Activated T-helper 2 cell treated with anti-CD3 and anti-CD28 coated beads, Interferon-gamma antibody, Interleukin-2, Interleukin-4, amounts not matched to agents 10 μg/mL and 5 μg/mL and 100 μg/mL, durations not matched to agents 14 hours and 24 hours and 36 hours (primary cell): ENCODE measurements around the gene RPL28. TPM values are rescaled to one million over a fixed set of nuclear protein-coding genes. Genes with fewer than 3 reads are reported as not detected.
A peak's percentile ranks its signal among the peaks of the same experiment; 100 is the strongest.

Experiments
- DNase-seq: peaks from one replicate; pipeline ENCODE4 v3.0.0; 2021; ENCODE audit warnings: low spot score
- H3K27ac Mint-ChIP-seq: one replicate; pipeline ENCODE4 v1.8.0; 2021; ENCODE audit warnings: mixed read lengths
- H3K27me3 Mint-ChIP-seq: one replicate; pipeline ENCODE4 v1.8.0; 2021; ENCODE audit warnings: low read depth, mixed read lengths
- H3K36me3 Mint-ChIP-seq: one replicate; pipeline ENCODE4 v1.8.0; 2021; ENCODE audit warnings: low read depth, mixed read lengths
- H3K4me1 Mint-ChIP-seq: one replicate; pipeline ENCODE4 v1.8.0; 2021; ENCODE audit warnings: low read depth, mixed read lengths
- H3K4me3 Mint-ChIP-seq: one replicate; pipeline ENCODE4 v1.8.0; 2021; ENCODE audit warnings: low read depth, mild to moderate bottlenecking, moderate library complexity, mixed read lengths
- H3K9me3 Mint-ChIP-seq: one replicate; pipeline ENCODE4 v1.8.0; 2021; ENCODE audit warnings: mixed read lengths
- intact Hi-C: fragments of 100-400 bp; cut with micrococcal nuclease; formaldehyde crosslinking; loops from one replicate; pipeline ENCODE4 v1.15.1; 2023
- total RNA-seq: library from RNA; stranded (reverse); gene quantifications from 2 replicates; pipeline ENCODE4 v1.2.3, GENCODE V29; 2022

RPL28 gene
- total RNA-seq, 1 donor from 2014 or later: 2,207 TPM

GRCh38 chr19:55384920-55385723 lies 610 bp upstream of the RPL28 start:
- Mint-ChIP-seq H3K4me1 (peaks cover 44% of the 10 kb centered on the region), H3K9me3 (no peaks in the 10 kb centered on the region), H3K27ac (peak overlapping the region; percentile 94), H3K36me3 (peaks cover 69% of the 10 kb centered on the region), H3K27me3 (no peaks in the 10 kb centered on the region), H3K4me3 (peak overlapping the region; percentile 100)
- intact Hi-C loops: loop anchor here (1.0 to 10.0 kb wide), 6 partner anchors 22 to 257 kb away; partner anchors contain the start of genes KMT5C, PPP6R1, UBE2S and ZNF524
- DNase-seq: peak; percentile 94

GRCh38 chr19:55386493-55386971 lies 800 bp downstream of the RPL28 start:
- Mint-ChIP-seq H3K27me3 (no peaks in the 10 kb centered on the region), H3K4me1 (peaks cover 42% of the 10 kb centered on the region), H3K27ac (peak overlapping the region; percentile 94), H3K9me3 (no peaks in the 10 kb centered on the region), H3K4me3 (peak overlapping the region; percentile 100), H3K36me3 (peaks cover 71% of the 10 kb centered on the region)
- no peak for DNase-seq
- intact Hi-C loops: loop anchor here (5.0 to 10.0 kb wide), 3 partner anchors 84 to 256 kb away; partner anchors contain the start of genes ZNF524, ZNF580, ZNF581 and ZNF865

GRCh38 chr19:55387736-55388497 lies 2.2 kb downstream of the RPL28 start:
- no peaks in the 10 kb centered on the region for H3K9me3 Mint-ChIP-seq
- no peaks in the 10 kb centered on the region for H3K27me3 Mint-ChIP-seq
- DNase-seq: no peak
- peak overlapping the region; percentile 100 for H3K4me3 Mint-ChIP-seq
- intact Hi-C loops: loop anchor here (5.0 to 10.0 kb wide), 3 partner anchors 86 to 254 kb away; partner anchors contain the start of genes ZNF524, ZNF580, ZNF581 and ZNF865
- peaks cover 30% of the 10 kb centered on the region for H3K4me1 Mint-ChIP-seq
- peaks cover 62% of the 10 kb centered on the region for H3K36me3 Mint-ChIP-seq
- no peak overlapping the region for H3K27ac Mint-ChIP-seq

GRCh38 chr19:55389386-55390317 lies 3.9 kb downstream of the RPL28 start:
- H3K36me3 Mint-ChIP-seq: peaks cover 57% of the 10 kb centered on the region
- H3K9me3 Mint-ChIP-seq: no peaks in the 10 kb centered on the region
- H3K4me1 Mint-ChIP-seq: peaks cover 26% of the 10 kb centered on the region
- DNase-seq: no peak
- no peaks in the 10 kb centered on the region for H3K27me3 Mint-ChIP-seq
- intact Hi-C loops: loop anchor here (5.0 to 10.0 kb wide), 3 partner anchors 87 to 253 kb away; partner anchors contain the start of genes ZNF524, ZNF580, ZNF581 and ZNF865
- peak overlapping the region; percentile 33 for H3K4me3 Mint-ChIP-seq
- H3K27ac Mint-ChIP-seq: no peak overlapping the region

- no peak for DNase-seq
- H3K9me3 Mint-ChIP-seq: no peaks in the 10 kb centered on the region
- H3K27me3 Mint-ChIP-seq: no peaks in the 10 kb centered on the region
- H3K27ac Mint-ChIP-seq: peak overlapping the region; percentile 7
- intact Hi-C loops: no loop called here
- H3K4me3 Mint-ChIP-seq: no peak overlapping the region
- H3K36me3 Mint-ChIP-seq: peaks cover 57% of the 10 kb centered on the region
- H3K4me1 Mint-ChIP-seq: peaks cover 18% of the 10 kb centered on the region
Observed at GRCh38 chr19:55390461-55390880, 4.7 kb downstream of the RPL28 start.

GRCh38 chr19:55391191-55391670 lies 5.5 kb downstream of the RPL28 start:
- Mint-ChIP-seq H3K9me3 (no peaks in the 10 kb centered on the region), H3K4me1 (peaks cover 17% of the 10 kb centered on the region), H3K27me3 (no peaks in the 10 kb centered on the region), H3K4me3 (no peak overlapping the region), H3K27ac (no peak overlapping the region), H3K36me3 (peaks cover 51% of the 10 kb centered on the region)
- intact Hi-C loops: no loop called here
- no peak for DNase-seq

- no peak overlapping the region for H3K27ac Mint-ChIP-seq
Observed at GRCh38 chr19:55391702-55392615, 6.2 kb downstream of the RPL28 start.

GRCh38 chr19:55392820-55393761 lies 7.4 kb downstream of the RPL28 start:
- Mint-ChIP-seq H3K4me1 (peaks cover 8% of the 10 kb centered on the region), H3K27me3 (no peaks in the 10 kb centered on the region), H3K27ac (no peak overlapping the region), H3K4me3 (no peak overlapping the region), H3K36me3 (peaks cover 32% of the 10 kb centered on the region), H3K9me3 (no peaks in the 10 kb centered on the region)
- DNase-seq: no peak
- intact Hi-C loops: no loop called here

More at GRCh38 chr19:55391702-55392615, 6.2 kb downstream of the RPL28 start:
- Mint-ChIP-seq H3K4me3 (no peak overlapping the region), H3K27me3 (no peaks in the 10 kb centered on the region), H3K4me1 (peaks cover 15% of the 10 kb centered on the region), H3K36me3 (peaks cover 44% of the 10 kb centered on the region), H3K9me3 (no peaks in the 10 kb centered on the region)
- DNase-seq: no peak
- intact Hi-C loops: no loop called here

- peaks cover 15% of the 10 kb centered on the region for H3K4me1 Mint-ChIP-seq
- intact Hi-C loops: no loop called here
- no peaks in the 10 kb centered on the region for H3K27me3 Mint-ChIP-seq
- no peaks in the 10 kb centered on the region for H3K9me3 Mint-ChIP-seq
- H3K36me3 Mint-ChIP-seq: peaks cover 32% of the 10 kb centered on the region
- H3K4me3 Mint-ChIP-seq: no peak overlapping the region
- DNase-seq: no peak
- peak overlapping the region; percentile 75 for H3K27ac Mint-ChIP-seq
Observed at GRCh38 chr19:55398200-55398925, 12.6 kb downstream of the RPL28 start.
